Measurements from ENCODE around the gene SCRN1.

- TF ChIP-seq, protein P1, sequence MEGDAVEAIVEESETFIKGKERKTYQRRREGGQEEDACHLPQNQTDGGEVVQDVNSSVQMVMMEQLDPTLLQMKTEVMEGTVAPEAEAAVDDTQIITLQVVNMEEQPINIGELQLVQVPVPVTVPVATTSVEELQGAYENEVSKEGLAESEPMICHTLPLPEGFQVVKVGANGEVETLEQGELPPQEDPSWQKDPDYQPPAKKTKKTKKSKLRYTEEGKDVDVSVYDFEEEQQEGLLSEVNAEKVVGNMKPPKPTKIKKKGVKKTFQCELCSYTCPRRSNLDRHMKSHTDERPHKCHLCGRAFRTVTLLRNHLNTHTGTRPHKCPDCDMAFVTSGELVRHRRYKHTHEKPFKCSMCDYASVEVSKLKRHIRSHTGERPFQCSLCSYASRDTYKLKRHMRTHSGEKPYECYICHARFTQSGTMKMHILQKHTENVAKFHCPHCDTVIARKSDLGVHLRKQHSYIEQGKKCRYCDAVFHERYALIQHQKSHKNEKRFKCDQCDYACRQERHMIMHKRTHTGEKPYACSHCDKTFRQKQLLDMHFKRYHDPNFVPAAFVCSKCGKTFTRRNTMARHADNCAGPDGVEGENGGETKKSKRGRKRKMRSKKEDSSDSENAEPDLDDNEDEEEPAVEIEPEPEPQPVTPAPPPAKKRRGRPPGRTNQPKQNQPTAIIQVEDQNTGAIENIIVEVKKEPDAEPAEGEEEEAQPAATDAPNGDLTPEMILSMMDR (IDR thresholded peaks at IDR 0.05), result no peak
- no peak for TF ChIP-seq ZFX (IDR thresholded peaks at IDR 0.05; ENCODE audit: borderline replicate concordance)
Measured at GRCh38 chr7:29998489-29998888, 8.9 kb upstream of the SCRN1 start.
